ENCODE results near the gene USP47.

Gene USP47

DNA sequence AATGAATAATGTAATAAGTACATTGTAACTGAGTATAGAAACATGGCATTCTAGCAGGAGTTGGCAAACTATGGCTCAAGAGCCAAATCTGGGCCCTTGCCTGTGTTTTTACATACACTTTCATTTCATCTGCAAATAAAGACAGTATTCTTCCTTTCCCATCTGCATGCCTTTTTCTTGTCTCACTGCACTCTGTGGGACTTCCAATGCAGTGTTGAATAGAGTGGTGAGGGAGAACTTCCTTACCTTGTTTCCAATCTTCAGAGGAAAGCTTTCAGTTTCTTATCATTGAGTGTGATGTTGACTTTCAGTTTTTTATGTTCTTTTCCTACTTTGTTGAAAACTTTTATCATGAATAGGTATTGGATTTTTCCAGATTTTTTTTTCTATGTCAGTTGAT is 82.1 kb downstream of the USP47 start:
- Mint-ChIP-seq H3K4me1 (peaks cover 15% of the 10 kb centered on the region), H3K27ac (no peak overlapping the region), H3K9me3 (peaks cover 9% of the 10 kb centered on the region), H3K36me3 (peaks cover 47% of the 10 kb centered on the region), H3K4me3 (no peak overlapping the region), H3K27me3 (no peaks in the 10 kb centered on the region)
- no peak for ATAC-seq

DNA sequence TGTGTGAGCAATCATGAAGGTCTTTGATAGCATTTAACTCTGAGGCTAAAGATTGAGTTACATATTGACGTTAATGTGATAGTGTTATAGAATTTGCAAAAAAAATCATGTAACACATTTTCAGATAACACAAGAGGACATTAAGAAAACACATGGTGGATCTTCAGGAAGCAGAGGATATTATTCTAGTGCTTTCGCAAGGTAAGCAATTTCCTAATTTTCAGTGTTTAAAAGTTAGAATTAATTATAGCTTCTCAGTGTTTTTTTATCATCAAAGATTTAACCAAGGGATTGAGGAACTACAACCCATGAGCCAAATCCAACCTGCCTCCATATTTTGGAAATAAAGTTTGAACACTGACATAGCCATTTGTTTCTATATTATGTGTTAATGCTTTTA is 88.1 kb downstream of the USP47 start:
- no peak for ATAC-seq
- H3K4me3 Mint-ChIP-seq: no peak overlapping the region
- peaks cover 75% of the 10 kb centered on the region for H3K36me3 Mint-ChIP-seq
- H3K27me3 Mint-ChIP-seq: no peaks in the 10 kb centered on the region
- H3K9me3 Mint-ChIP-seq: peaks cover 9% of the 10 kb centered on the region
- H3K27ac Mint-ChIP-seq: no peak overlapping the region
- H3K4me1 Mint-ChIP-seq: peaks cover 15% of the 10 kb centered on the region

DNA sequence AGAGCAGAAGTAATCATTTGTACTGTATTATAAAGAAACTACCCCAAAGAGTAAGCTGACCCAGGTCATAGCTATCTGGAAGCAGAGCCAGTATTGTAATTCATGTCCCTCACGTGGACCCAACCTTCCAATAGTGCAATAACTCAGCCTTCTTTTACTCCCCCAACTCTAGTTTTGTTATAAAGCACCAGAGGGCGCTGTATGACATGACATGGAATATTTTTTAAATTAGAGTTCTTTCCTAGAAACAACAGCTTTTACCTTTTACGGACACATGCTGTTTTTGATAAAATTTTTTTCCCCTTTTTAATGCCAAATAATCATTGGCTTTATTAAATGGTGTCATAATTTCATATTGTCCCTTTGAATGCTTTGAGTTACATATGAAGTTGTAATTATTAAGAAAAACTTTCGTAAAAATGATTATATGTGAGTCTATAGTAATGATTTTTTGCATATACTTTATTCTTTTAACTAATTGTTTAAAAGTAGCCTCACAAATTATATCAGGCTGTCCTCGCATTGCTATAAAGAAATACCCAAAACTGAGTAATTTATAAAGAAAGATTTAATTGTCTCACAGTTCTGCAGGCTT is 89.8 kb downstream of the USP47 start:
- peaks cover 65% of the 10 kb centered on the region for H3K36me3 Mint-ChIP-seq
- ATAC-seq: no peak
- no peaks in the 10 kb centered on the region for H3K27me3 Mint-ChIP-seq
- H3K4me1 Mint-ChIP-seq: peaks cover 3% of the 10 kb centered on the region
- no peak overlapping the region for H3K27ac Mint-ChIP-seq
- no peak overlapping the region for H3K4me3 Mint-ChIP-seq
- peaks cover 5% of the 10 kb centered on the region for H3K9me3 Mint-ChIP-seq

DNA sequence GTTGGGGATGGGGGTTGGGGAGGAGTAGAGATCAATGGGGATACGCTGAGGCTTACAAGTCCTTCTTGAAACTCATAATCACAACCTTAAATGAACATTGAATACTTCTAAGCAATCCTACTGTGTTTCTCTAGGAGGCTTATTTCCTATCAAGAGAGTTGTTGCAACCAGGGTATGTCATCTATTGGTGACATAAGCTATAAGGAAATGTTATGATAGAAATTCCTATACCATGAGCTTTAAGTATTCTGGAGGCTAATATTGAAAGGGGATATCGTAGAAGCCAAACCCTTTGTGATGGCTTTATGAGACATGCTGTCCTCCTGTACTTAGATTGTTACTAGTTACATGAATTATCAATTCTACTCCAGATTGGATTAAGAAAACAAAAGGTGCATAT is 93.8 kb downstream of the USP47 start:
- no peak for ATAC-seq
- Mint-ChIP-seq H3K9me3 (no peaks in the 10 kb centered on the region), H3K36me3 (peaks cover 75% of the 10 kb centered on the region), H3K27ac (no peak overlapping the region), H3K4me3 (no peak overlapping the region), H3K4me1 (no peaks in the 10 kb centered on the region), H3K27me3 (no peaks in the 10 kb centered on the region)

DNA sequence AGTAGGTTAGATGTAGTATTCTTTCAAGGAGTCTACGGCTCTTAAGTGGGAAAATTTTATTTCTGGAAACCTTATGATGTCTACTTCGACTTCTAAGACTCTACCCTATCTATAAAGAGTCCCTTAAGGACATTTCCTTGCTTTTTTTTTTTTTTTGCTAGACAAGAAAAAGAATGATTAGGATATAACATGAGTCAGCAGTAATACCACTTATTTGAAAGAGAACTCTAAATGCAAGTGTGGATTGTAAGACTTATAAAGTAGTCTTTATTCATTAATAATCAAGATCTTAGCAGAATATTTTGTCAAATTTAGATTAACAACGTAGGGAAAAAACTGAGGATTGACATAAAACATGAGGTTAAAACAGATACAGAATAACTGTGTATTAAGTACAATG is 95.7 kb downstream of the USP47 start:
- ATAC-seq: no peak
- H3K4me3 Mint-ChIP-seq: no peak overlapping the region
- H3K27ac Mint-ChIP-seq: no peak overlapping the region
- H3K4me1 Mint-ChIP-seq: no peaks in the 10 kb centered on the region
- no peaks in the 10 kb centered on the region for H3K27me3 Mint-ChIP-seq
- H3K36me3 Mint-ChIP-seq: peaks cover 68% of the 10 kb centered on the region
- no peaks in the 10 kb centered on the region for H3K9me3 Mint-ChIP-seq

DNA sequence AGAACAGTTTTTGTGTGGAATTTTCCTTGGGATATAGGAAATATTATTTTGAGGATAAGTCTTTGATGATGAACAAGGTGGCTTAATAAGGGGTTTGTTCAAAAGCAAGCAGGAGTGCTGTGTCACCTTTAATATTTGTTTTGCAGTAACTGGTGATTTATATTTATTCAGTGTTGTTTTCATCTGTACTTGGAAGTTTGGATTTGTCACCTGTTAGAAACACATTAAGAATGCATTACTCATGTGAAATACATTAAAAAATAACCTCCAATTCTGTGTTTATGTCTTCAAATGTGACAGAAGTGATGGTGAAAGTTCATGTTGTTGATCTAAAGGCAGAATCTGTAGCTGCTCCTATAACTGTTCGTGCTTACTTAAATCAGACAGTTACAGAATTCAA is 96.2 kb downstream of the USP47 start:
- no peak overlapping the region for H3K27ac Mint-ChIP-seq
- no peak for ATAC-seq

DNA sequence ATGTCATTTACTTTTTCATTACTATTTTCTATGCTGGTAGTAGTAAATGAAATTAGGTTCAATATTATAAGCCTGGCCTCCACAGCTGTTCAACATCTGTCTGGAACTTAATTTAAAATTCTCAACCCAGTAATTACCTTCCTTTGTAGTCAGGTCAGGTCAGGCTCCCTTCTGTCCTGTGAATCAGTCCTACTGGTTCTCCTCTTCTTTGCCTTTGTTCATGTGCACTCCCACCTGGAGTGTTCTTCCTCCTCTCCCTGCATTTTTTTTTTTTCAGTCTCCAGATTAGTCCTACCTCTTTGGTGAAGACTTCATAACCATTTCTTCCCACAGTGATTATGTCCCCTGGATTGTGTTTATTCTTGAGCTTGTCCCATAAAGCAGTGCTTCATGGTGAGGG is 98.8 kb downstream of the USP47 start:
- no peaks in the 10 kb centered on the region for H3K9me3 Mint-ChIP-seq
- no peaks in the 10 kb centered on the region for H3K27me3 Mint-ChIP-seq
- no peak for ATAC-seq

More for the DNA sequence above, 96.2 kb downstream of the USP47 start:
- H3K27me3 Mint-ChIP-seq: no peaks in the 10 kb centered on the region
- H3K36me3 Mint-ChIP-seq: peaks cover 68% of the 10 kb centered on the region
- H3K4me1 Mint-ChIP-seq: no peaks in the 10 kb centered on the region
- no peak overlapping the region for H3K4me3 Mint-ChIP-seq
- no peaks in the 10 kb centered on the region for H3K9me3 Mint-ChIP-seq

DNA sequence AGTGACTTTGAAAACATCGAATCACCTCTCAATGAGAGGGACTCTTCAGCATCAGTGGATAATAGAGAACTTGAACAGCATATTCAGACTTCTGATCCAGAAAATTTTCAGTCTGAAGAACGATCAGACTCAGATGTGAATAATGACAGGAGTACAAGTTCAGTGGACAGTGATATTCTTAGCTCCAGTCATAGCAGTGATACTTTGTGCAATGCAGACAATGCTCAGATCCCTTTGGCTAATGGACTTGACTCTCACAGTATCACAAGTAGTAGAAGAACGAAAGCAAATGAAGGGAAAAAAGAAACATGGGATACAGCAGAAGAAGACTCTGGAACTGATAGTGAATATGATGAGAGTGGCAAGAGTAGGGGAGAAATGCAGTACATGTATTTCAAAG is 100.9 kb downstream of the USP47 start:
- Mint-ChIP-seq H3K4me3 (no peak overlapping the region), H3K36me3 (peaks cover 59% of the 10 kb centered on the region), H3K9me3 (no peaks in the 10 kb centered on the region), H3K4me1 (no peaks in the 10 kb centered on the region), H3K27me3 (no peaks in the 10 kb centered on the region), H3K27ac (no peak overlapping the region)
- no peak for ATAC-seq

More for the DNA sequence above, 98.8 kb downstream of the USP47 start:
- Mint-ChIP-seq H3K4me1 (no peaks in the 10 kb centered on the region), H3K27ac (no peak overlapping the region), H3K36me3 (peaks cover 59% of the 10 kb centered on the region), H3K4me3 (no peak overlapping the region)

DNA sequence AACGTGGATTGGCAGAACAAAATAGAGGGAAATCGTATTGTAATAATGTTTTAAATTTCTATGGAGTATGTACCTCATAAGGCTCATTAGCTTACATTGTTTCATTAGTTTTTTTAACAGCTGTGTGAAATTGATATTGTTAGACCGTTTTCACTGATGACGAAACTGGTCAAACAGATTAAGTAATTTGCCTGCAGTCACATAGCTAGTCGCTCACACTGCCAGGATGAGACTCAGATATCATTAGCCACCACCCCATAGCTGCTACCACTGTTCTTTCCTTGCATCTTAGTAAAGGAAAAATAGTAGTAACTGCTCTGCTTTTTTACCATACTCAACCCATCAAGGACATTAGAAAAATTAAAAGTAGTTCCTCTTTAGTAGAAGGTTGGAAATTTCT is 102.7 kb downstream of the USP47 start:
- no peaks in the 10 kb centered on the region for H3K9me3 Mint-ChIP-seq
- peaks cover 51% of the 10 kb centered on the region for H3K36me3 Mint-ChIP-seq
- ATAC-seq: no peak
- no peak overlapping the region for H3K4me3 Mint-ChIP-seq
- no peaks in the 10 kb centered on the region for H3K27me3 Mint-ChIP-seq
- H3K27ac Mint-ChIP-seq: no peak overlapping the region
- no peaks in the 10 kb centered on the region for H3K4me1 Mint-ChIP-seq

DNA sequence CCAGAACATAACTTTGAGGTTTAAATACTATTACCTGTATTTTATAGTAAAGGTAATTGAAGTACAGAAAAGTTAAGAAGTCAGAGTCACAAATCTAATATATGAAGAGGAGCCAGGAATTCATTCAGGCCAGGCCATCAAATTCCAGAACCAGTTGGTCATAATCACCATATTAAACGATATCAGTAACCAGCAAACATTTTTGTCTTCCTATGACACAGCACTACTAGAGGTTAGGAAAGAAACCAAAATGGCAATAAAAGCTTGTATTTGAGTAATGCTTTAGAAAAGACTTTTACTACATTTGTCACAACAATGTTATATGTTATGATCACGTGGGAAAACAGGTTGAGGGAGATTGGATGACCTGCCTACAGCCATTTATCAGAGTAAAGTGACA is 104.4 kb downstream of the USP47 start:
- no peak overlapping the region for H3K4me3 Mint-ChIP-seq
- no peaks in the 10 kb centered on the region for H3K9me3 Mint-ChIP-seq
- H3K27me3 Mint-ChIP-seq: no peaks in the 10 kb centered on the region
- no peaks in the 10 kb centered on the region for H3K4me1 Mint-ChIP-seq
- H3K36me3 Mint-ChIP-seq: peaks cover 54% of the 10 kb centered on the region
- ATAC-seq: no peak
- no peak overlapping the region for H3K27ac Mint-ChIP-seq

DNA sequence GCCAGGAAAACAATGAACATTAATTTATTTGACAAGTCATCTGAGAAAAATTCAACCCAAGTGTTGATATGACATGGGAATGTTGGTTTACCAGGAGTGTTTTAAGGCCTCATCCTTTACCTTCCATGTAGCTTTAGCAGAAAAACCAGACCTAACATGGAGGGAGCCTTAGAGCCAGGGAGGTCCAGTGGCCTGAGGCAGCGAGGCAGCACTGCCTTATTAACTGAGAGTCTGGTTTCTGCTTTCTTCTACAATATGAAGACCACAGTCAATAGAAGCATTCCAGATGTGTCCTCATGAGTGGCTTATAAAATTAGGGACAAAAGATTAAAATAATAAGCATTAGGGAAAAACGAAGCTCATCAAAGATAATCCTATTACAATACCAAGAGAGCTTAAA is 105.1 kb downstream of the USP47 start:
- peaks cover 61% of the 10 kb centered on the region for H3K36me3 Mint-ChIP-seq
- ATAC-seq: no peak
- H3K9me3 Mint-ChIP-seq: no peaks in the 10 kb centered on the region
- H3K27ac Mint-ChIP-seq: no peak overlapping the region
- no peaks in the 10 kb centered on the region for H3K4me1 Mint-ChIP-seq
- no peaks in the 10 kb centered on the region for H3K27me3 Mint-ChIP-seq
- no peak overlapping the region for H3K4me3 Mint-ChIP-seq

DNA sequence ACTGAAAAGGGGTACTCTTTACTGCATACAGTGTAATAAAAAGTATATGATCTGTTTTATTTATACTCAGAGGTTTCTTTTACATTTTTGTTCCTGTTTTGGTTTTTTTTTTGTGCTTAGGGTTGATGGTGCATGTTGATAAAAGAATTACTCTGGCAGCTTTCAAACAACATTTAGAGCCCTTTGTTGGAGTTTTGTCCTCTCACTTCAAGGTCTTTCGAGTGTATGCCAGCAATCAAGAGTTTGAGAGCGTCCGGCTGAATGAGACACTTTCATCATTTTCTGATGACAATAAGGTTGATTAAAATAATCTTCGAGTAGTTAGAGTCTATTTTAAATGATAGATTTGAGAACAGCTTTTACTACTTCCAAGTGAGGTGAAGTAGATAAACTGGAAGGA is 106.1 kb downstream of the USP47 start:
- no peaks in the 10 kb centered on the region for H3K4me1 Mint-ChIP-seq
- H3K4me3 Mint-ChIP-seq: no peak overlapping the region
- ATAC-seq: no peak
- H3K27ac Mint-ChIP-seq: no peak overlapping the region
- peaks cover 63% of the 10 kb centered on the region for H3K36me3 Mint-ChIP-seq
- H3K27me3 Mint-ChIP-seq: no peaks in the 10 kb centered on the region
- H3K9me3 Mint-ChIP-seq: no peaks in the 10 kb centered on the region

DNA sequence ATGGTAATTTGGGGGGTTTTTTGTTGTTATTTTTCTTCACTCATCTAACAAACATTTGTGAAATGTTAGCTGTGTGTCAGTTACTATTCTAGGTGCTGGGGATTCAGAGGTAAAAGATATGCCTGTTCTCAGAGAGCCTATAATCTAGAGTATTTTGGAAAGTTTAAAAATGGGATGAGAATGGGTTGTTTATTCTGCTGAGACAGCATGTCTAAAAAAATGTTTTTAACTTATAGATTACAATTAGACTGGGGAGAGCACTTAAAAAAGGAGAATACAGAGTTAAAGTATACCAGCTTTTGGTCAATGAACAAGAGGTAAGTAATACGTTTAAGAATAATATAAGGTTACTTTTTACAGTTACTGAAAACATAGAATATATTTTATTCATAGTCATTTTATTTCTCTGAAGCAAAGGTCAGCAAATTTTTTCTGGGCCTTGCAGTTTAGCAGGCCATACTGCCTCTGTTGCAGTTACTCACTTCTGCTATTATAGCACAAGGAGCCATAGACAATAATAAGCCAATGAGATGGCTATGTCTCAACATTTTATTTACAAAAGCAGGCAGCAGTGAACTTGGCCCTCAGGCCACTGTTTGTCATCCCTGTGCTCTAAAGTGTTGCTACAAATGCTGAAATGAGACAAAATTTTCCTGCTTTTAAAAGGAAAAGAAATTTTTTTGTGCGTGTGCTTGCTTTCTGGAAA is 106.6 kb downstream of the USP47 start:
- ATAC-seq: no peak
- Mint-ChIP-seq H3K27ac (no peak overlapping the region), H3K4me3 (no peak overlapping the region), H3K9me3 (no peaks in the 10 kb centered on the region), H3K4me1 (no peaks in the 10 kb centered on the region), H3K27me3 (no peaks in the 10 kb centered on the region), H3K36me3 (peaks cover 63% of the 10 kb centered on the region)

DNA sequence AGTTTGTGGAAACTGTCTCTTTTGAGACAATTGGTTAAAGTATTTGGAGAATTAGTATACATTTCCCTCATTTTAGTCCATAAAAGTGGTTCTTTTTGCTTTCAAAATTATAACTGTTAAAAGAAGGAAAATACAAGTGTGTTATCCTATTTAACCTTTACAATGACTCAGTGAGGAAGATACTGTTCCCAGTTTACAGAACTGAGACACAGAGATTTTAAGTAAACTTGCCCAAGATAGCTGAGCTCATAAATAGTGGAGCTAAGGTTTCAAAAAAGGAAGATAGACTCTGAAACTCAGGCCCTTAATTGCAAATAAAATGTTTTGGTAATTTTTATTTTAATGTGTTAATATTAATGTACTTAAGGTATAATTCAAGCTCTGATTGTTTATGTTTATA is 107.7 kb downstream of the USP47 start:
- no peaks in the 10 kb centered on the region for H3K27me3 Mint-ChIP-seq
- no peak overlapping the region for H3K27ac Mint-ChIP-seq
- no peaks in the 10 kb centered on the region for H3K4me1 Mint-ChIP-seq
- H3K36me3 Mint-ChIP-seq: peaks cover 72% of the 10 kb centered on the region
- no peak for ATAC-seq
- H3K9me3 Mint-ChIP-seq: no peaks in the 10 kb centered on the region
- no peak overlapping the region for H3K4me3 Mint-ChIP-seq

DNA sequence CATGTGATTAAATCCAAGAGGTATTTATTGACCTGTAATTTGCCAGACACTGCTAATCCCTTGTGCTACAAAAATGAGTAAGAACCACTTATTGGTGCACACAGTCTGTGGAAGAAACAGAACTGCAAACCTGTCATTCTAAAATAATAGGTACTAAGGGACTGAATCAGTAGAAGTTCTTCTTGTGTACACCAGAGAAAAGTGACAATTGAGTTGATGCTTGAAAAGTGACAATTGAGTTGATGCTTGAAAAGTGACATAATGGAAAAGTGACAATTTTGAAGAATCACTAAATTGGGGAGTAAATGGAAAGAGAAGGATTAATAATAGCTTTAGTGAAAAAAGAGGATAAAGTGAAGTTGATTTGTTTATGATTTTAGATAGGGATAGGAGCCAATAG is 110.3 kb downstream of the USP47 start:
- H3K4me1 Mint-ChIP-seq: no peaks in the 10 kb centered on the region
- H3K36me3 Mint-ChIP-seq: peaks cover 74% of the 10 kb centered on the region
- H3K27me3 Mint-ChIP-seq: no peaks in the 10 kb centered on the region
- H3K4me3 Mint-ChIP-seq: no peak overlapping the region
- H3K9me3 Mint-ChIP-seq: no peaks in the 10 kb centered on the region
- no peak overlapping the region for H3K27ac Mint-ChIP-seq
- no peak for ATAC-seq

DNA sequence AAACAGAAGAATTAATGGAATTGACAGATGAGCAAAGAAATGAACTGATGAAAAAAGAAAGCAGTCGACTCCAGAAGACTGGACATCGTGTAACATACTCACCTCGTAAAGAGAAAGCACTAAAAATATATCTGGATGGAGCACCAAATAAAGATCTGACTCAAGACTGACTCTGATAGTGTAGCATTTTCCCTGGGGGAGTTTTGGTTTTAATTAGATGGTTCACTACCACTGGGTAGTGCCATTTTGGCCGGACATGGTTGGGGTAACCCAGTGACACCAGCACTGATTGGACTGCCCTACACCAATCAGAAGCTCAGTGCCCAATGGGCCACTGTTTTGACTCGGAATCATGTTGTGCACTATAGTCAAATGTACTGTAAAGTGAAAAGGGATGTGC is 114.2 kb downstream of the USP47 start:
- H3K9me3 Mint-ChIP-seq: no peaks in the 10 kb centered on the region
- no peak for ATAC-seq
- H3K4me3 Mint-ChIP-seq: no peak overlapping the region
- no peaks in the 10 kb centered on the region for H3K27me3 Mint-ChIP-seq
- no peak overlapping the region for H3K27ac Mint-ChIP-seq
- H3K36me3 Mint-ChIP-seq: peaks cover 55% of the 10 kb centered on the region
- H3K4me1 Mint-ChIP-seq: peaks cover 15% of the 10 kb centered on the region
